NCI-H2227 (cell line): ENCODE results near the gene TMEM108.

Experiments used
- DNase-seq: peaks from one replicate; lab custom pipeline; 2025; ENCODE audit not compliant: unreplicated experiment; lab: John Stamatoyannopoulos, UW

TMEM108 gene

DNA sequence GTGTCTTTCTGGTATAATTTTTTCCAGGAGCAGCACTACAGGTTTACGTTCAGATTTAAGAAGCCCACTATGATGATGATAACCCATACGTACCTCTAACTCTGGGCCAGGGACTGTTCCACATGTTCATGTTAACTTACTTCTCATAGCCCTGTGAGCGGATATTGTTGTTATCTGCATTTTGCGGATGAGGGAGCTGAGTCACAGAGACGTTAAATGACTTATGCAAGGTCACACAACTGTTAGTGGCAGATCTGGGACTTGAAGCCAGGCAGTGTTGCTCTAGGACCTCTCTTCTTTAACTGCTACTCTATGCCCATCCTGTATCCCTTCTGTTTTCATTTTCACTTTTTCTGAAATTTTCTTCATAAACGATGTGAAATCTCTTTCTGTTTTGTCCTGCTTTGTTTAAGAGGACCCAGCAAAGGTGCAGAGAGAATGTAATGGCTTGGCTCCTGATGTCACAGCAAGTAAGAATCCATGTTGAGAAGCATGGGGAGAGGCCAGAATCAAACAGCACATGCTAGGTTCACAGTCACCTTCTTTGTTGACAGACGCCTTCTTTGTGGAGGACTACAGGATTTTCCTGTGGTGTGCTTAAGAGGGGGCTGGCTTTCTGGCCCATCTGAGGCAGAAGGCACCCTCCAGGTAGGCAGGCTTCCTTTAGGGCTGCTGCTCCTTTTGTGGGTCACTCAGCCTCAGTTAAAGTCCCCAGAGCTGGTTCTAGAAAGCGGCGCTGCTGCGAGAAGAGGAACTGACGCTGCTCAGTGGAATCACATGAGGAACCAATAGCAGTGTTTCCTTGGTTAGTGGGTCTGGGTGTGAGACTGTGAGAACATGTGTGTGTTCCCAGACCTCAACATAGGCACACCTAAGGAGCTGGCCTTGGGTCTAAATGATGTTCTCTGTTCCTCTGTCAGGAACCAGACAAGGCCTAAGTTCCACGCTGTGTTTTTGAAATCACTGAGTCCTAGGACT is 121.6 kb downstream of the TMEM108 start:
- no peak for DNase-seq

DNA sequence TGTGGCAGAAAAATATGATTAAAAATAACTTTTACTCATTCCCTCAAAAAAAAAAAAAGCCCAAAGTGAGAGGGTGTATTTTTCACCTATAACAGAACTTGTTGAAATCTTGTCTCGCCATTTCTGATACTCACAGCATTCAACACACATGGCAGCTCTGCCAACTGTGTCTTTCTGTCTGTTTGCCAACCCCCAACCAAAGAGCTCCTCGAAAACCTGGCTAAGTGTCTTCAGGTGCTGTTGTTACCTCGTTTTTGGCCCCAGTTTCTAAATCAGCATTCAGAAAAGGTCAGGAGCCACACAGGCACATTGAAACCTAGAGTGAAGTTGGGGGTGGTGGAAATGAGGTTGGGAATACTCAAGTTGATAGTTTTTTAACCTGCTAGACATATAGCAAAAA is 123.5 kb downstream of the TMEM108 start:
- DNase-seq = no peak

DNA sequence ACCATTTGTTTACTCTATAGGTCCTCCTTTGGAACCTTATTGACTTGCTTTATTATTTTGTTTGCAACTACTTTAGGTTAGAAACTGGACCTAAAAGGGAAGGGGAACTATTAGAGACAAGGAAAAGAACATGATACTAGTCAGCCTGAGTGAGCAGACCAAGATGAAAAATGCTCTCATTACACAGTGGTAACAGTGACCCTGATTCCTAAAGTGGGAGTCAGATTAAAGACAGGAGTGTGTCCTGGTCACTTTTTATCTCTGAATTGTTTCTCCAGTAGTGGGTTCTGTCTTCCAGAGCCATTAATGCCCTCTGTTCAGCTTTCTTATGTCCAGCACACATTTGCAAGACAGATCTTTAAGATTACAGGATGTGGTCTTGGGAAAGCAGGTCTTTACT is 124.1 kb downstream of the TMEM108 start:
- no peak for DNase-seq

DNA sequence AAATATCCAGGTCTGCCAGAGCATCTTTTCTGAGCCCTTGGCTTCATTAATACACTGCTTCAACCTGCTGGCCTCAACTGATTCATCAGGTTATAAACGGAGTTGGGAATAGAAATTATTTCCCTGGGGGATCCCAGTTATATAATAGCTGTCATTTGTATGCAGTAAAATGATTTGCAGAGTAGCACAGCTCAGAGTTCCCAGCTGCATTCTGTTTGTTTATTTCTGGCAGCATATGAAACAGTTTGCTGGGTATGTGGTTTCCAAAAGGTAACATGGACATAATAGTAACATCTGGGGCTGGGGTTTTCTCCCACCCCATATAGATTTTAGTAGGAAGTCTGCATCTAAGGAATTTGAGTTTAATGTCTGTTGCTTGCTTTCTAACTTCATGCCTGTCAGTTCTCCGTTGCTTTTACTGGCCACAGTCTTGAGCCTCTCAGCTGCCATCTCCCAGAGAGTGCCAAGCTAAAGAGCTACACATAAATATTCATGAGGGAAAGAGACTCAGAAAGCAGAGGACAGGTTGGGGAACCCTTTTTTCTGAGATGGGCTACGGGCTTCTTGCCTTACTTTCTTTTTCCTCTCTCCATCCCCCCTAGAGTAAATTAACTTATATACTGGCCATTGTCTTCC is 124.6 kb downstream of the TMEM108 start:
- DNase-seq = peak; percentile 5

DNA sequence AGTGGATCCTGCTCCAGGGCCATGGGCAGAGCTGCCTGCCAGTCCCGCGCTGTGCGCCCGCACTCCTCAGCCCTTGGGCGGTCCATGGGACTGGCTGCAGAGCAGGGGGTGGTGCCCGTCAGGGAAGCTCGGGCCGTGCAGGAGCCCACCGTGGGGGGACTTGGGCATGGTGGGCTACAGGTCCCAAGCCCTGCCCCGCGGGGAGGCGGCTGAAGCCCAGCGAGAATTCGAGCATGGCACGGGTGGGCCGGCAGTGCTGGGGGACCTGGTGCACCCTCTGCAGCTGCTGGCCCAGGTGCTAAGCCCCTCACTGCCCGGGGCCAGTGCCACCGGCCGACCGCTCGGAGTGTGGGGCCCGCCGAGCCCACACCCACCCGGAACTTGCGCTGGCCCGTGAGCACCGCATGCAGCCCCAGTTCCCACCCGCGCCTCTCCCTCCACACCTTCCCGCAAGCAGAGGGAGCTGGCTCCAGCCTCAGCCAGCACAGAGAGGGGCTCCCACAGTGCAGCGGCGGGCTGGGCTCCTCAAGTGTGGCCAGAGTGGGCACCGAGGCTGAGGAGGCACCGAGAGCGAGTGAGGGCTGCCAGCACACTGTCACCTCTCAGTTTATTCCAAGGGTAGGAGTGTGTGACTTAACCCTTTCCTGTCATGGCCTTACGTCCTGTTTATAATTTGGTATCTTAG is 129.3 kb downstream of the TMEM108 start:
- DNase-seq = no peak

DNA sequence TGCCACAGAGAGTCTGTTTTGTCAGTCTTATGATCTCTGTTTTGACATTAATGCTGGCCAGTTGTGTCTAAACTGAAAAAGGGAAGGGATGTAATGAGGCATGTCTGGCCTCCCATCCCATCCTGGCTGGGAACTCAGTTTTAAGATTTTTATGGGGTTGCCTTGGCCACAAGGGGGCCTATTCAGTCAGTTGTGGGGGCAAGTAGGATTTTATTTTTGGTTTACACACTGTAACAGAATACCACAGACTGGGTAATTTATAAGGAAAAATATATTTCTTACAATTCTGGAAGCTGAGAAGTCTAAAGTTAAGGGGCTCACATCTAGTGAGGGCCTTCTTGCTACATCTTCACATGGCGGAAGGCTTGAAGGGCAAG is 129.8 kb downstream of the TMEM108 start:
- DNase-seq = no peak

DNA sequence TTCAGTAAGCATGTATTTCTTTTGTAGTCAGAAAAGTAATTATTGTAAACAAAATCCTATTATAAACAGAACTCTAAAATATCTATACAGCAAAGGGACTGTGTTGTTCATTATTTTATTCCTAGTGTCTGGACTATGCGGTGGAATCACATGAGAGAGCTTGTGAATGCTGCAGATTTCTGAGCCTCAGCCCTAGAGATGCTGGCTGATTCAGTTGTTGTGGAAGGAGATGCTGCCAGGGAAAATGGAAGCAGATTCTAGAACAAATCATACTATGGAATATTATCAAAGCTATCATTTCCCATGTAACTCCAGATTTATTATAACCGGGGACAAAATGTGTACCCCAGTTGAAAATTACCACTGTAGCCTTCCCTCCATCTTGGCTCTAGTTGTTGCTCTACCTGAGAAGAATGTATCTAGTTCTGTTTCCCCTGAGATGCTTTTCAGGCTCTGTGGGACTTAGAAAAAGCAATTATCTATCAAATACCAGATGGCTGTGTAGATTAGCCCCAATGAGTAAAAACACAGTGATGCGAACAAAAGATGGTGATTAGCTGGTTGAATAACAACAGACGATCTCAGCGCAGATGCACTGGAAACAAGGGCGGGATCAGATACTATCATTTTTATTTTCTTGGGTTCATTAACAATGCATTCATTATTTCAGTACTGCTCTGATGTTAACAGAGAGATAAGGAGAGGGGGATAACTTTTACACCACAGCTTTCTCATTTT is 131.3 kb downstream of the TMEM108 start:
- DNase-seq = no peak

DNA sequence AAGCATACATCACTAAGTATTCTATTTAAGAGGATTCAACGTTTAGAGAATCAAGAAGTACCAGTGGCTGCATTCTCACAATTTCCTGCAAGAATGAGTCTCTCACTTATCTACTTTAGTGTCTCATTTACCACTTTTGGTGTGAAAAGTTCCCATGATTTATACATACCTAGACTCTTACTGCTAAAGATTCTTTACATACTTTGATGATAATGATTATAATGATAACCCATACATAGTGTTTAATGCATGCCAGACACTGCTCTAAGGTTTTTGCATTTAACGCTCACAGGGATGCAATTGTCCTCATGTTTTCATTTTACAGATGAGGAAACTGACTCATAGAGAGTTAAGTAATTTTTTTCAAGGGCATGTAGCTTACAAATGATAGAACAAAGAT is 133.6 kb downstream of the TMEM108 start:
- no peak for DNase-seq

DNA sequence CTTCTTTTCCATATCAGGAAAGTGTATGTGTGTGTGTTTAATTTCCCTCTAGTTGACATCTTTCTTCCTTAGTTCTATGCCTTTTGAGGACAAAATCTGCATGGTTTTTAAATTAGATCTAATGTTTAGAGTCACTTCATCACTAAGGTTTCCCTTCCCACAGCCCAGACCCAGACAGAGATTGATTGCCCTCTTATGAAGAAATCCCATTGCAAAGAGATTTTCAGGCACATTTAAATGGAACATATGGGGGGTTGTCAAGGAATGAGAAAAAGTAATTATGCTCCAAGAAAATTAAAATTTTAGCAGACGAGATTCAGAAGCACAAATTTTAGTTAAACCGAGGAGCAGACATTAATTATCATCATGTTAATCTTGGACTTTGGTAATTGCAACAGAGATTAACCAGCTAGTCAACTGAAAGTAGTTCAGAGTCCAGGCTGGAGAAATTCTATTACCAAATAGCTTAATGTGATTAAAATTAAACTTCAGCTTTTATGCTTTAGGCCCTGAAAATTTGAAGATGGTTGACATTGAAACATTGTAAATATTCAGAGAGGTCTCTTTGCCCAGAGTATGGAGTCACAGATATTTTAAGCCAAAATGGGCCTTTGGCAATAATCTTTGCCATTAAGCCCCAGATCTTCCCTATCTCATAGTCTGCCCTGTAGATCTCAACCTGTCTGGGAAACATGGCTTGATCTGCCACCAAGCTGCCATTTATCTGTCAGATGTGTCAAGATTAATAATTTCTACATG is 143.4 kb downstream of the TMEM108 start:
- DNase-seq = no peak

DNA sequence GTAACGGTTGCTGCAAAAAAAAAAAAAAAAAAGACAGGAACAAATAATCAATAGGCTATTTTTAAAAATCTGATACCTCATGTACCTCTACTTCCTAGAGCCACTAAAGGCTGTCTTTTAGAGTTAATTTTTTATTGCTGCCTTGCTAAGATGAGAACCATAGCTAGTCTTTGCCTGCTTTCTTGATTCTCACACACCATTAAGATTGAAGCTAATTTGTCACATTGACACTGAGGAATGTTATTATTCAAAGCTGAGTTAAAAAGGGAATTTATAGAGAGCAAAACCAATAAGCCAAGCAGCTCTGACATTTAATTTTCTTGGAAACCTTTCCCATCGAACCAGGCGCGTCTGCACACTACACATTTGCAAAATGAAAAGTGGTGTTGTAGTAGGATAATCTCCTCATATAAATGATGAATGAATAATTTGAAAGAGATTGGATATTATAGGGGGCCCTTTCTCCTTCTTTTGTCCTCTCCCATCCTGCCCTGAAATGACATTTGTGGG is 149.7 kb downstream of the TMEM108 start:
- no peak for DNase-seq

DNA sequence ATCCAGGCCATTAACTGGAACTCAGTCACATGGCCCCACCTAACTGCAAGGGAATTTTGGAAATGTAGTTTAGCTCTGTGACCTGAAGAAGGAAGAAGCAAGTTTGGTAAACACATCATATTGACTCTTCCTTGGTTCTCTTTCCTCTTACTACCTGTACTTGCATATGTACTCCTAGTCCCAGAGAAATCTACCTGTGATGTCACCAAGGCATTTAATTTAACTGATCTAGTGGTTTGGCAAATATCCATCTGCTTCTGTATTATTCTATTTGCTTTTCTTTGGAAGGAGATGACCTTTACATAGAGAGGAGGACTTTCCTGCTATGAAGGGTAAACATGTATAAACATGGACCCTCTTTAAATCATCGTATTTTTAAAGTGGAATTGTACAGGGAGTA is 150.8 kb downstream of the TMEM108 start:
- no peak for DNase-seq

DNA sequence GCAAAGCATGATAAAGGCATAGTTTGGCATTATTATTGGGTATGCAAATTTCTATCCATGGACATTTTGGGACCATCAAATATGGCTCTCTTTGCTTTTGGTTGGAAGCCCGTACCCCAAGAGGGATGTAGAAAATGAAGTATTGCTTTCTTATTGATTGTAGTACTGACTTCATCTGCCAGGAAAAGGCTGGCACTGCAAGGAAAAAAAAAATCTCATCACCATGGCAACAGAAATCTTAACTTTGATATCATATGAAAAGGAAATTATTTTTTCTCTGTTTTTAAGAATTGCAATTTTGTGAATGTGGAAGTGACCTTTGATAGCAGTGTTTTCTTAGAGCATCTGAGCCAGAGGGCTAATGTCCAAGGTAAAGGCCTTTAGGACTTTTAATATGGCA is 151.7 kb downstream of the TMEM108 start:
- no peak for DNase-seq

DNA sequence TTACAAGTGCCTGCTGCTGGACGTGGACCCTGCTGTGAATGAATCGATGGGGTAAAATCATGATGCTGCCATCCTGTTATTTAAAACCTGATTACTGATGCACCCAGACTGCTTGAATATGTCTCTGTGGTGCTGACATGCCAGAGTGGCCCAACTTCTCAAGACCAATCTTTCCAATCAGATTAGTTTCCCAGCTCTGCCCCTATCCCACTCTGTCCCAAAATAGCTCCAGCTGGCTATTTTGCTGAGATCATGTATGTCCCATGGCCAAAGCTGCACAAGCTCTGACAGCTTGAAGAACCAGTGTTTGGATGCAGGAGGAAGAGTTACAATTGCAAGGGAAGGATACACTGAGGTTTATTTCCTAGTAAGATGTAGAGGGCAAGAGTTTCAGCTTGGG is 153.6 kb downstream of the TMEM108 start:
- peak; percentile 33 for DNase-seq

DNA sequence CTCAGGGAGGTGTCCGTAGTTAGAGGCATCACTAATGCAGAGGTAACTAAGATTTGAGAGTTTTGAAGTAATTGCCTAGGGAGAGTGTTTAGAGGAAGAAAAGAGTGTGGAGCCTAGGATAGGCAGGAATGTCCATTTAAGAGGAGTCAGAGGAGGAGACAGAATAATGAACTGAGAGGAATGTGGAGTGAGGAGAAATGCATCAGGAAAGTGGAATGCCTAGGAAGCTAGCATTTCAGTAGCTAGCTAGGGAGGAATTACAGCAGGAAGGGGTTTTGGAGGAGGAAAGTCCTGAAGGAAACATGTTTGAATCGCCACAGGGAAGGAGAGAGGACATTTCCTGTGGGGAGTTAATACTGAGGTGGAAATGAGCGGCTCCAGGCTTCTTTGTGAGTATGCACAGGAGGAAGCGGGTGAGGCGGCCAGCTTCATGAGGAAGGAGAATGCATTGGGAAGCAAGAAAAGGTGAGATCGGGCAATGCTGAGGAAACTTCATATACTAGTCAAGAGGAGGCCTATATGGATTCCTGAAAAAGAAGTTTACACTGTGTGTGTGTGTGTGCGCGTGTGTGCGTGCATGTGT is 154.3 kb downstream of the TMEM108 start:
- no peak for DNase-seq

DNA sequence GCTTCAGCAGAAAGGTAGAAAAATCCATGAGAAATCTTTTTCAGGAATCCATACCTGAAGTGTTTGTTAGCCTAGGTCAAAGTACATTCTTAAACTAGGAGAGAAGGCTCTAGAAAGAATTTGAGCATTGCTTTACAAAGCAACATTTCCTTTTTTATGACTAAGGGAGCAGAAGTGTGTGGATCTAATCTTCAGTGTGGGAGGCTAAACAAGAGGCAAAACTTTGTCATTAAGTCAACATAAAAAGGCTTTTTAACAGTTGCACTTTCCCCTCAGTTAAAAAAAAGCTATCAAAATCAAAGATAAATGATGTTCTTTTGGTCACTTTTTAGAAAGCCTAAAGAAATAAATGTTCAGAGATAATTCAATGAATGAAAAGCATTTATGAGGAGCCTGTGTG is 154.8 kb downstream of the TMEM108 start:
- no peak for DNase-seq

DNA sequence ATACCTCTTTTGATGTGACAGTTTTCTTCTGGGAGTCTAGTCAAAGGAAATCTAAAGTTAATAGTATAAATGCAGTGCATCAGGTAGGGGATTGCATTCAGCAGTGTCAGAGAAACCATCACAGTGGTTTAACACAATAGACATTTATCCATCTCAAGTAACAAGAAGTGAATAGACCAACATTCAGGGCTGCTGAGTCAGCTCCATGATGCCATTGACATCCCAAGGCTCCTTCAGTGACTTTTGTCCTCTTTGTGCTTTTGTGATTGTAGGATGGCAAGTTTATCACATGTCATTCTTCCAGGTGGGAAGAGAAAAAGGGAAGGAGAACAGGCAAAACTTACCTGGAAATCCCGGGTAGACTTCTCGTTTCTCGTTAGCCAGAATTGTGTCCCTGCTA is 158.3 kb downstream of the TMEM108 start:
- no peak for DNase-seq

DNA sequence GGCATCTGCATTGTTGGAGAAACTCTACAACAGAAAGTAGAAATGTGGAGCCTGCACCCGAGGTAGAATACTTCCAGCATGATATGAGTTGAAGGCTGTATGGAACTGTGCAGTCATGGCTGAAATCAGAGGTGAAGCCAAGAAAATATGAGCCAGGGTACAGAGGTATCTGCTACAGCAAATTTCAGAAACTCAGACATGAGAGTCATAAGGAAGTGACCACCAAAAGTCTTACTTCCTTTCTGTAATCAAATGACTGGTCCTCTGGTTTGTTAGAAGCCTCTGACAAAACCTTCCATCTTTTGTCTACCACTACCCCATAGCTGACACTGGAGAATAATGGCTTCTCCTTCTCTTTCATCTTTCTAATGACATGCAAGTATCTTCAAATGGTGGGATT is 159.4 kb downstream of the TMEM108 start:
- DNase-seq = no peak

DNA sequence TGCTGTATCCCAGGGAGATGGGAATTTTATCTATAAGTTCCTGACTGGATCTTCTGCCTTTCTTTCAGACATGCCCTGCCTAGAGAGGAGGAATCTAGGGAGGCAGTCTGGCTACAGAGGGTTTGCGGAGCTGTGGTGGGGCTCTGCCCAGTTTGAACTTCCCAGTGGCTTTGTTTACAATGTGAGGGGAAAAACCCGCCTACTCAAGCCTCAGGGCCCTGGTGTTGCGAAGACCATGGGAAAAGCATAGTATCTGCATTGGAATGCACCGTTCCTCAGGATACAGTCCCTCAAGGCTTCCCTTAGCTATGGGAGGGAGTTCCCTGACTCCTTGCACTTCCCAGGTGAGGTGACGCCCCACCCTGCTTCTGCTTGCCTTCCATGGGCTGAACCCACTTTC is 168.7 kb downstream of the TMEM108 start:
- no peak for DNase-seq

DNA sequence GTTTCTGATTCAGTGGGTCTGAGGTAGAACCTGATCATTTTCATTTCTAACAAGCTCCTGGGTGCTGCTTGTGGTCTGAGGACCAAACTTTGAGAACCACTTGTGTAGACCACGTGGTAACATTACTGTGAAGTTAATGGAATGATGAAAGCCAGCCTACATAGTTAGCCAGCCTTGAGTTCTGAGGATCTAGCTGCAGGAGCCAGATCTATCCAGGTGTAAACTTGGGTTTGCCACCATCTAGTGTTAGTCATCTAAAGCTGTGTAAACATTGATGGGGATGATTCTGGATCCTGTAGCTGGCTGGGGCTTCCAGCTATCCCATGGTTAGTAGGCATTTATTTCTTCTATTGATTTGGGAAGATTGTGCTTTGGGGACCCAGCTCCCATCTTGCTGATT is 170.0 kb downstream of the TMEM108 start:
- DNase-seq = no peak
